Stimulated activated CD8-positive, alpha-beta memory T cell treated with anti-CD3 and anti-CD28 coated beads, Interleukin-4, amount 100 ng/mL, for 4 hours (primary cell): ENCODE results near the gene PDE6A.
"Not testable (repeated sequence)": the region's sequence is repeated elsewhere in the genome, so short reads cannot be mapped to it uniquely, and the experiment has no call there.

Experiments used
- DNase-seq, 2 donors: peaks; one replicate each; pipeline ENCODE4 v3.0.0-alpha.2; 2020; ENCODE audit warnings: low read depth in 2 of 2, low spot score in 1 of 2

The PDE6A gene

GRCh38 chr5:149865746-149866145 is 78.8 kb downstream of the PDE6A start:
- DNase-seq = no peak

DNA sequence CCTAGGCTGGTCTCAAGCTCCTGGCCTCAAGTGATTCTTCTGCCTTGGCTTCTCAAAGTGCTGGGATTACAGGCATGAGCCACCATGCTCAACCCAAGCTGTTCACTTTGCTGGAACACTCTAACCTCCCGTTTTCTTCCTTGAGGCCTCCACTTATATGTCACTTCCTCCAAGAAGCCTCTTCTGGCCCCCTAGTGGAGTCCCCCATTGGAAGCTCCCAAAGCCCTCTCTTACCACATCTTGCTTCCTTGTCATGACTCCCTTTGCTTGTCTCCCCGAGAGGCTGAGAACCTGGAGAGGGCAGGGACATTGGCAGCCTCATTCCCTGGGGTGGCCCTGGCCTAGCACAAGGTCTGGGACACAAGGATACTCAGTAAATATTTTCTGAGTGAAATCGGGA is 80.8 kb downstream of the PDE6A start:
- DNase-seq = no peak

DNA sequence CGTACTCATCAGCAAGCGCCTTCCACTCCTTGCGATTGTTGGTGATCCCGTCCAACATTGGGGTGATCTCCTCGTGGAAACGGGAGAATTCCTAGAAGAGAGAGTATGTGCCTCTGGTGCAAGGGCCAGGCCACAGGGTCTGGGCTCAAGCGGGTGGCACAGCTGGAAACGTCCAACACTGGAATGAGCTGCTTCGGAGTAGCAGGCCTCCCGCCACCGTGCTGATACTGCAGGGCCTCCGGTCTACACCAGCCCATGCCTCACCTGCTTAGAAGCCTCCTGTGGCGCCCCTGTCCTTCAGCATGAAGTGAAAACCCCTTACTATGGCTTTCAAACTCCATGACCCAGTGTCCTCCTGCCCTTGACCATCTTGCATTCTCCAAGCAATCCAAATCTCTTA is 81.4 kb downstream of the PDE6A start:
- DNase-seq = no peak

- no peak for DNase-seq
Observed at GRCh38 chr5:149860801-149861322, 83.7 kb downstream of the PDE6A start.

- DNase-seq = no peak
Observed at GRCh38 chr5:149859746-149860145, 84.8 kb downstream of the PDE6A start.

DNA sequence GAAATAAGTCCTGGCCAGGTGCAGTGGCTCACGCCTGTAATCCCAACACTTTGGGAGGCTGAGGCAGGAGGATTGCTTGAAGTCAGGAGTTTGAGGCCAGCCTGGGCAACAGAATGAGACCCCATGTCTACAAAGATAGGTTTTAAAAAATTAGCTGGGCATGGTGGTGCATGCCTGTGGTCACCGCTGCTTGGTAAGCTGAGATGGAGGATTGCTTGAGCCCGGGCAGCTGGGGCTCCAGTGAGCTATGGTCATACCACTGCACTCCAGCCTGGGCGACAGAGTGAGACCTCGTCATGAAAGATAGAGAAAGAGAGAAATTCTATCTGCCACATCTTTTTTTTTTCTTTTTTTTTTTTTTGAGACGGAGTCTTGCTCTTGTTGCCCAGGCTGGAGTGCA is 86.1 kb downstream of the PDE6A start:
- not testable (repeated sequence) for DNase-seq

DNA sequence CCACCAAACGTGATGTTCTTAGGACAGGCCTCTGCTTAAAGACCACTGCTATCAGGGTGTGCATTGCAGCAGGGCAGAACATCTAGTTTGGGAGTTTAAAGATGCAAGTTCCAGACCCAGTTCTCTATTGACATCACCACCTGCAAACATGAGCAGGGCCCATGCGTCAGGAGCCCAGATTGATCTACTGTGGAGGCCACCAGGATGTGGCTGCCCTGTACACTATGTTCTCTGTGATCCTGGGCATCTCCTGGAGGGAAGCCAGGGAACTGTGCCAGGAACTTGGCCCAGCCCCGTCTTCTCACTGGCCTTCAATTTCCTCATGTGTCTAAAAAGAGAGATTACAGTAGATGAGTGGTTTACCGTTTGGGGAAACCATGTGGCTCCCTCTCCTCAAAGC is 87.1 kb downstream of the PDE6A start:
- DNase-seq = no peak

DNA sequence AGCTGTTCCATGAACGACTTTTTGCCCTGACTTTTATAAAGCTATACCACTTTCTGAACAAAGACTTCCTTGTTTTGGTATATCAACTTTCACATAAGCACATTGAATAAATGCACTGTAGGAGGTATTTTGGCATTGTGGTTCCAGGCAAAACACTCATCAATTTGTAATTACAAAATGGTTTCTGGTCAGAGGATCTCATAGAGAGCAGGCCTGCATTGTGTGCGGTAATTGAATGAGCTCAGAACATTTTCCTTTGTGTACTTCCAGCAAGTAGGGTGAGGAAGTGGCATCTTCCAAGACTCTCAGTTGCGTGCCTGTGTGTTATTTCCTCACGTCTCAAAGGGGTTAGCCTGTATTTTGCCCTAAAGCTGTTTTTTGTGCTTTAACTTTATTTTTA is 89.2 kb downstream of the PDE6A start:
- no peak for DNase-seq

- no peak for DNase-seq
Observed at GRCh38 chr5:149854866-149855265, 89.7 kb downstream of the PDE6A start.

GRCh38 chr5:149853701-149854100 is 90.9 kb downstream of the PDE6A start:
- DNase-seq = no peak

- DNase-seq = no peak
Observed at GRCh38 chr5:149853331-149853648, 91.3 kb downstream of the PDE6A start.

- DNase-seq = peak; percentile 5 to 12
Observed at GRCh38 chr5:149852641-149853330, 91.8 kb downstream of the PDE6A start.

- no peak for DNase-seq
Observed at GRCh38 chr5:149851211-149851610, 93.4 kb downstream of the PDE6A start.

GRCh38 chr5:149849966-149850910 is 94.4 kb downstream of the PDE6A start:
- no peak for DNase-seq

DNA sequence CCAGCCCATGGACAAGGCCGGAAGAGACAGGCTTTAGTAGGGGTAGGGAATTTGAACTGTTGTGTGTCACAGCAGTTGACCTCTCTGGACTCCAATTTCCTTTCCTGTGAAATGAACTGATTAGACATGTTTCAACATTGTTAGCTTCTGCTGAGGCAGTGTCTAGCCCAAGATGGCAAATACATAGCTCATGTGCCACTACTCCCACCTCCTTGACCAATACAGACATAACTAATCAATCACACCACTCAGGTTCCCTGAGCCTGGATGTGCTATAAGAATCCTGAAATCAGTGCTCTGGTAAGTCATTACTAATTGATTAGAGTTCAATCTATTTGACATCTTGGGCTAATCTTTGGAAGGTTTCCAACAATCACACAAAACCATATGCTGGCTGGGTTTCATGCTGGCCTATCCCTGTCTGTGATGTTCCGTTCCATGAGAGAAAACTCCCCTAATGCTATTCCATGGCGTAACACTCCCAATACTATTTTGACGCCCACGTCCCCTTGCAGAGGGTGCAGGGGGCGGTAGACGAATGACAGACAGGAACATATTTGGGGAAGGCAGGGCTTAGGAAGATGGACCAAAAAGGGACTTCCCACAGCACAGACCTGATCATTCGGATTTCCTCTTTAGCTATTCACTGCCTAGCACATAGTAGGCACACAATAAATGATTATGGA is 95.2 kb downstream of the PDE6A start:
- no peak for DNase-seq

- no peak for DNase-seq
Observed at GRCh38 chr5:149847611-149848010, 97.0 kb downstream of the PDE6A start.

GRCh38 chr5:149846021-149846420 is 98.6 kb downstream of the PDE6A start:
- no peak for DNase-seq

GRCh38 chr5:149845601-149846000 is 99.0 kb downstream of the PDE6A start:
- DNase-seq = no peak

DNA sequence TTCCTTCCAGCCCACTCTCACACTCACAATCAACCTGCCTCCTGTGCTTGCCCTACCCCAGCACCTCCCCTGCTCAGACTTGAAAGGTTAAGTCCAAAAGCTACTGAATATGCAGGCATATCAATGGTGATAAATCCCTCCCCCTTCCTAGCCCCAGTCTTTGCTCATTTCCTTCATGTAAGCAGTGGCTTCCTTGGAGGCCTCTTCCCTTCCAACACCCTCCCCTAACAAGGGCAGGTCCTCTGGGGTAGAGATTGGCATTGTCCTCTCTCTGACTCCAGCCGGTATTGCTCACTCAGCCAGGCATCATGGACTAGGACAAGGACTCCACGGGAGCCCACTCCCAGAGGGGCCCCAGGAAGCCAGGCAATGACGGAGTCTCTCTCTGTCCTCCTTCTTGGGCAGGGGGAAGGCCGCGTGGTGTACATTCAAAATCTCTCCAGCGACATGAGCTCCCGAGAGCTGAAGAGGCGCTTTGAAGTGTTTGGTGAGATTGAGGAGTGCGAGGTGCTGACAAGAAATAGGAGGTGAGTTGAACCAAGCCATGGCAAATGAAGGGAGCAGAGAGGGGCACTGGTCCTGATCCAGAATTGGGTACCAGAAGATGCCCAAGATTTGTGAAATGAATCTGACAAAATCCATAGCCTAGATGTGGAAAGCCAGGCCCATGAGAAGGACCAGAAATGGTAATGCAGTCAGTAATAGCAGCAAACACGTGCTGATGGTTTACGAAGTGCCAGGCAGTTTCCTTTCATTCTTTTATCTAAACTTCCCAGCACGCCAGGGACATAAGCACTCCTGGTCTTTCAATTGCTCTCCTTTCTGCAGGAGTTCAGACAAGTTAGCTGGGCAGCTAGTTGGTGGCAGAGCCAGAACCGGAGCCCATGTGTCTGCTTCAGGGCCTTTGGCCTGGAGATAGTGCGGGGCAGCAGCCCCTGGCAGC is 102.5 kb downstream of the PDE6A start:
- DNase-seq = no peak

DNA sequence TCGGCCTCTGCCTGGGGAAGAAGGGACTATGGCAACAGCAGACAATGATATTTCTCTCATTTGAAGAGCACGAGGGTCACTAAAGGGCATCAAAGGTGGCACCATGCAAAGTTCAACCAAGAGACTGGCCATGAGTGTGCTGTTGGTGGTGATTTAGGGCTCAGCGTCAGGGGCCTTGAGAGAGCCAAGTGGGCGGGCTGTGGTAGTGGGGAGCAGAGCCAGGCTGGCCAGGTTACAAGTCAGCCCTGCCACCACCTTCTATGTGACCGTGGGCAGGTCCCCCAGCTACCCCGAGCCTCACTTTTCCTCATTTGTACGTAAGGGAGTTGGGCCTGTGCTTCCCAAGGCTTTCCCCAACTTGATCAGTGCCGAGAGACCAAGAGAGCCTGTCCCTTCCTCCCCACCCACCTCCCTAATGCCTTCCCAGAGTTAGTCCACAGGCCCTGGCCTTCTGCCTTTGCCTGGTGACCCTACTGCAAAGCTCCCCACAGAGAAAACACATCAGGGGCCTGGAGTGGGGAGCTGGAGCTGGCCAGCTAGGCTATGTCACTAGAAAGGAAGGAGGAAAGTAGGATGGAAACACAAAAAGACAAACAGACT is 104.3 kb downstream of the PDE6A start:
- DNase-seq = no peak
